ENCODE data around the gene ZNF275. TPM values are rescaled to one million over a fixed set of nuclear protein-coding genes. Genes with fewer than 3 reads are reported as not detected.

ZNF275 gene
- total RNA-seq, 1 donor from 2014 or later = 14.8 TPM

DNA sequence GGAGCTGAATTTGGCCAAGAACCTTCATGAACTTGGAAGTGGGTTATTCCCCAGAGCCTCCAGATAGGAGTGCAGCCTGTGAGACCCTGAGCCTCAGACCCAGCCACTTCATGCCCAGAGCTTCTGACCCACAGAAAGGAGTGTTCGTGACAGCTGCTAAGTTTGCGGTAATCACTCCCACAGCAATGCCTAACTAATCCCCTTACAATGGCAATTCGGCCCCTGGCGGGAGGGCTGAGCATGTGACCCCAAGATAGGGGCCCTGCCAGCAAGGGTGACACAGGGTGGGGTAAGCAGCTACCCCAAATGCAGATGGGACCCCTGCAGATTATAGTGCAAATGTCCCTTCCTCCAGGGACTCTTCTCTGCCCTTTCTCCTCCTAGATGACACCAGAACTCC lies 44.7 kb downstream of the ZNF275 start:
- peaks cover 3% of the 10 kb centered on the region for H3K27me3 Mint-ChIP-seq (ENCODE audit: low read depth, unreplicated experiment)
- no peaks in the 10 kb centered on the region for H3K9me3 ChIP-seq (ENCODE audit: insufficient read depth, low read depth, low read length)
- no peak overlapping the region for H3K27ac ChIP-seq (ENCODE audit: low read depth, low read length)
- no peak overlapping the region for H3K4me3 Mint-ChIP-seq (ENCODE audit: unreplicated experiment)
- H3K79me2 ChIP-seq (ENCODE audit: insufficient read depth, low read length) = no peaks in the 10 kb centered on the region
- no peaks in the 10 kb centered on the region for H3K27me3 ChIP-seq (ENCODE audit: insufficient read depth, low read length)
- FAIRE-seq (no peak), DNase-seq (ENCODE audit: low read depth) (no peak)
- no peak overlapping the region for H2AFZ ChIP-seq (ENCODE audit: low read depth, low read length)
- no peaks in the 10 kb centered on the region for H3K36me3 ChIP-seq (ENCODE audit: insufficient read depth, low read length)
- no peak overlapping the region for H3K4me3 ChIP-seq (ENCODE audit: insufficient read depth, low read depth, low read length)
- H3K36me3 Mint-ChIP-seq (ENCODE audit: low read depth, unreplicated experiment) = no peaks in the 10 kb centered on the region
- H4K20me1 ChIP-seq (ENCODE audit: insufficient read depth, low read length) = no peaks in the 10 kb centered on the region
- no peak overlapping the region for H3K27ac Mint-ChIP-seq (ENCODE audit: unreplicated experiment)
- no peak overlapping the region for H3K9ac ChIP-seq (ENCODE audit: low read length)
- no peaks in the 10 kb centered on the region for H3K9me3 Mint-ChIP-seq (ENCODE audit: unreplicated experiment)
- no peak overlapping the region for H3K4me2 ChIP-seq (ENCODE audit: low read length)
- no peaks in the 10 kb centered on the region for H3K4me1 Mint-ChIP-seq (ENCODE audit: low read depth, unreplicated experiment)
- TF ChIP-seq CTCF (IDR thresholded peaks at IDR 0.05; ENCODE audit: insufficient read depth, low read depth, low read length) (no peak), EZH2 (IDR thresholded peaks at IDR 0.05; ENCODE audit: insufficient read depth, low read length) (no peak)
- peaks cover 7% of the 10 kb centered on the region for H3K4me1 ChIP-seq (ENCODE audit: insufficient read depth, low read length)

- H3K4me3 ChIP-seq (ENCODE audit: insufficient read depth, low read depth, low read length) = no peak overlapping the region
- no peaks in the 10 kb centered on the region for H3K27me3 ChIP-seq (ENCODE audit: insufficient read depth, low read length)
- H2AFZ ChIP-seq (ENCODE audit: low read depth, low read length) = no peak overlapping the region
- no peaks in the 10 kb centered on the region for H3K79me2 ChIP-seq (ENCODE audit: insufficient read depth, low read length)
- H3K9me3 ChIP-seq (ENCODE audit: insufficient read depth, low read depth, low read length) = no peaks in the 10 kb centered on the region
- no peaks in the 10 kb centered on the region for H3K36me3 ChIP-seq (ENCODE audit: insufficient read depth, low read length)
- no peak overlapping the region for H3K4me2 ChIP-seq (ENCODE audit: low read length)
- Mint-ChIP-seq H3K27ac (ENCODE audit: unreplicated experiment) (no peak overlapping the region), H3K4me3 (ENCODE audit: unreplicated experiment) (no peak overlapping the region), H3K27me3 (ENCODE audit: low read depth, unreplicated experiment) (peaks cover 3% of the 10 kb centered on the region), H3K4me1 (ENCODE audit: low read depth, unreplicated experiment) (no peaks in the 10 kb centered on the region), H3K36me3 (ENCODE audit: low read depth, unreplicated experiment) (no peaks in the 10 kb centered on the region), H3K9me3 (ENCODE audit: unreplicated experiment) (no peaks in the 10 kb centered on the region)
- no peak for TF ChIP-seq CTCF (IDR thresholded peaks at IDR 0.05; ENCODE audit: insufficient read depth, low read depth, low read length)
- TF ChIP-seq EZH2 (IDR thresholded peaks at IDR 0.05; ENCODE audit: insufficient read depth, low read length) = no peak
- H4K20me1 ChIP-seq (ENCODE audit: insufficient read depth, low read length) = no peaks in the 10 kb centered on the region
- no peak overlapping the region for H3K9ac ChIP-seq (ENCODE audit: low read length)
- FAIRE-seq (no peak), DNase-seq (ENCODE audit: low read depth) (no peak)
- H3K27ac ChIP-seq (ENCODE audit: low read depth, low read length) = no peak overlapping the region
- H3K4me1 ChIP-seq (ENCODE audit: insufficient read depth, low read length) = peaks cover 7% of the 10 kb centered on the region
These were observed 45.6 kb downstream of the ZNF275 start for GRCh38 chrX:153379508-153379907.

DNA sequence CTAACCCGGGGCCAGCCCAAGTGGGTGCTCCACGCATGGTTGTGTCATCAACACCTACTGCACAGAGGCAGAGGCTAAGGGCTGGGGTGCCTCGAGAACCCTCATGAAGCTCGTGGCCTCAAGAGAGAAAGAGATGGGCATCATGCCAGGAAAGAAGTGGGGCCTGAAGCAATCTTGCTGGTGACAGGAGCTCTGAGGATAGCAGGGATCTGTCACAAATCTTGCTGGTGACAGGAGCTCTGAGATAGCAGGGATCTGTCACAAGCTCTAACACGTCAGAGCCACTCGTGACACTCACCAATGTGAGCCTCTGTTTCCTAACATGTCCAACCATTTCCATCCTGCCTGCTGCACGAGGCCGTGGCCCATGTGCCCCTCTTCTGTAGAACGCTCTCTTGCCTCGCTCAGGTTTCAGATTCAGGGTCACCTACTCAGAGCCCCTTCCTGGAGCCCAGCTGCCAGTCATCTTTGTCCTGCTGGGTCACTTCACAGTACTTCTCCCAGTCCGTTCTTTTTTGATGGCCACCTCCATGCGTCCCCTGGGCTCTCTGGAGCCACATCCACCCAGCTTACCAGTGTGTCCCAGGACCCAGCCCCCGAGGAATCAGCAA lies 46.1 kb downstream of the ZNF275 start:
- H3K4me3 ChIP-seq (ENCODE audit: insufficient read depth, low read depth, low read length) = no peak overlapping the region
- H3K4me2 ChIP-seq (ENCODE audit: low read length) = no peak overlapping the region
- Mint-ChIP-seq H3K36me3 (ENCODE audit: low read depth, unreplicated experiment) (no peaks in the 10 kb centered on the region), H3K9me3 (ENCODE audit: unreplicated experiment) (no peaks in the 10 kb centered on the region), H3K27me3 (ENCODE audit: low read depth, unreplicated experiment) (peaks cover 3% of the 10 kb centered on the region), H3K4me1 (ENCODE audit: low read depth, unreplicated experiment) (no peaks in the 10 kb centered on the region), H3K4me3 (ENCODE audit: unreplicated experiment) (no peak overlapping the region), H3K27ac (ENCODE audit: unreplicated experiment) (no peak overlapping the region)
- no peaks in the 10 kb centered on the region for H3K9me3 ChIP-seq (ENCODE audit: insufficient read depth, low read depth, low read length)
- H3K4me1 ChIP-seq (ENCODE audit: insufficient read depth, low read length) = peaks cover 7% of the 10 kb centered on the region
- H3K36me3 ChIP-seq (ENCODE audit: insufficient read depth, low read length) = no peaks in the 10 kb centered on the region
- no peak overlapping the region for H3K9ac ChIP-seq (ENCODE audit: low read length)
- no peak overlapping the region for H2AFZ ChIP-seq (ENCODE audit: low read depth, low read length)
- no peaks in the 10 kb centered on the region for H3K27me3 ChIP-seq (ENCODE audit: insufficient read depth, low read length)
- no peak for FAIRE-seq
- DNase-seq (ENCODE audit: low read depth) = no peak
- H3K79me2 ChIP-seq (ENCODE audit: insufficient read depth, low read length) = no peaks in the 10 kb centered on the region
- no peak overlapping the region for H3K27ac ChIP-seq (ENCODE audit: low read depth, low read length)
- TF ChIP-seq EZH2 (IDR thresholded peaks at IDR 0.05; ENCODE audit: insufficient read depth, low read length) (no peak), CTCF (IDR thresholded peaks at IDR 0.05; ENCODE audit: insufficient read depth, low read depth, low read length) (no peak)
- no peaks in the 10 kb centered on the region for H4K20me1 ChIP-seq (ENCODE audit: insufficient read depth, low read length)

All from astrocyte (in vitro differentiated cells and primary cell).